ENCODE measurements around the gene CAPZB.

The CAPZB gene

GRCh38 chr1:19426294-19427086 lies 58.8 kb downstream of the CAPZB start:
- no peak for DNase-seq

- no peak for DNase-seq
Measured at GRCh38 chr1:19425646-19426239, 59.6 kb downstream of the CAPZB start.

GRCh38 chr1:19424651-19425570 lies 60.4 kb downstream of the CAPZB start:
- DNase-seq, result no peak

- DNase-seq, result no peak
Measured at GRCh38 chr1:19423130-19423529, 62.2 kb downstream of the CAPZB start.

DNA sequence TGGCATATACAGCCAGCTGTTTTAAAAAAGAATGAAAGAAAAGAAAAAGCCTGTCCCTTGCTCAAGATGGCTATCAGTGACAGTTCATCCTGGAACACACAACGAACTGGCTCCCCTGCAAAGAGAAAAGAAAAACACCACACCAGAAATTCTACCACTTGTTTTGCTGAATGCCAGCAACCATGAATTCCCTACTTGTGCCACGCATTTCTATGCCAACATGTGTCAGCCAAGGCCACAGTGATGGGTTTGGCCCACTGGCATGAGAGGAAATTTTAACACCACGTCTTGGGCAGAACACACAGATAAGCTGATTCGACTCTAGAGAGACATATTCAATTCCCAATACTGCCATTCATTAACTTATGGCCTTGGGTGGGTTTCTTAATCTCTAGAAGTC lies 64.0 kb downstream of the CAPZB start:
- no peak for DNase-seq

DNA sequence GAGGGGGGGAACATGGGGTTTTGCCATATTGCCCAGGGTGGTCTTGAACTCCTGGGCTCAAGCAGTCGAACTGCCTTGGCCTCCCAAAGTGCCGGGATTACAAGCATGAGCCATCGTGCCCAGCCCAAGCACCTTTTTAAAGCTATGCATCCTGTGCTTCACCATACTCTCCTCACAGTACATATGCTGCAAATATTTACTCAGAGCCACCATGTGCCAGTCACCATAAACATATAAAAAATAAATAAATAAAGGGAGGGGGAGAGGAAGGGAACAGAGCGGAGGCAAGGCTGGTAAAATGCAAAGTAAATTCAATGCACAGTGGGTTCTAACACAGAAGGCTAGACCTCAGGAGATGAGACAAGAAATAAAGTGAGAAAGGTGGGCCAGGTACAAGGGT lies 64.7 kb downstream of the CAPZB start:
- no peak for DNase-seq

DNA sequence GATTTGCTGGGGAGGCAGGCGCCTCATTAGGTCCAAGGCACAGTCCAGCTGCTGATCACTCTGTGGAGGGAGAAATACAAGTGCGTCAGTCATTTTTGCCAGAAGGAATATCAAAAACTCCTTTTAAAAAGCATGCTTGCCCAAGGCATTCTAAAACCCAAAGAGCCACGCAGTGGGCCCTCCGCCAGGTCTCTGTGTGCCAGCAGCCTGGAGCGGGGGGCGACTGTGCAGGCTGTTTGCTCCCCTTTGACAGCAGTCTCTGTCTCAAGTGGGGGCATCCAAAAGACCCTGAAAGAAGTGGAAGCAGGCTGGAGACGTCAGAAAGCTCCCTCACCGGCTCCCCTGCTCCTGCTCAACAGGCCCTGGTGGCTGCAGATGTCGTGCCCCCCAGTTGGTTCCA lies 65.6 kb downstream of the CAPZB start:
- DNase-seq, result no peak

DNA sequence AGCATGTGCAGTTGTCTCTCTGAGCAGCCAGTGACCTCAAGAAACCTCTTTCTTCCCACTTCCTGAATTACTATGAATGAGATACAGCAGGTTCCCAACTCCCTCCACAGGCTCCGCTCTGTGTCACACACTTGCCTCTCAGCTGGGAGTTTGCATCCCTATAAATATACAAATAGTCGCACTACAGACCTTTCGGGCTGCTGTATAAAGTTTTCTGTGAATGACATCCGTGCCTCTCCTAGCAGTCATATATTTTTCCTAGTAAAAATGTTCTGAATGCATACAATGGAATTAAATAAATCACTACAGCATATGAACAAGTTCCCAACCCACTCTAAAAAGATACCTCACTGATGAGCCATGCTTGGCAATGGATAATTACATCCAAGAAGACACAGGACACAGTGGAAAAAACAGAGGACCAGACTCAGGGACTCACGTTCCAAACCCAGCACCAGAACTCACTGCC lies 66.8 kb downstream of the CAPZB start:
- DNase-seq, result no peak

- no peak for DNase-seq
Measured at GRCh38 chr1:19416921-19417470, 68.3 kb downstream of the CAPZB start.

GRCh38 chr1:19416145-19416544 lies 69.2 kb downstream of the CAPZB start:
- DNase-seq, result no peak

GRCh38 chr1:19414515-19415121 lies 70.7 kb downstream of the CAPZB start:
- DNase-seq, result no peak

DNA sequence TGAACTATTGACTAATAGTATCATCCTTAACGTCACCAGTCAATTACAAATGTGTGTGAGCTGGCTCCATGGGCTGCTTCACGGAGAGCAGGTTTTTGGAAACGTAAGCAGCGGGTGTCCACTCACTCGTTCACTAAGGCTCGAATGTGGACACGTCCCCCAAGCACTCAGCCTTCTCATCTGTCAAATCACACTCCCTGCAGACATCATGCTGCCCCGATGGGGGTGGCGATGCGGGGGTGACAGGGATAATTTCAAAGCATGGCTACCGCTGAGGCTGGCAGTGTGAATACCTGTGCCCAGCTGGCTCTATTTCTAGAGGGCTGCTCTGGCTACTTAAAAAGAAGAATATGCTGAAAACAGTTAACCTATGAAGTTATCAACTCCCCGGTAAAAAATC lies 71.3 kb downstream of the CAPZB start:
- no peak for DNase-seq

DNA sequence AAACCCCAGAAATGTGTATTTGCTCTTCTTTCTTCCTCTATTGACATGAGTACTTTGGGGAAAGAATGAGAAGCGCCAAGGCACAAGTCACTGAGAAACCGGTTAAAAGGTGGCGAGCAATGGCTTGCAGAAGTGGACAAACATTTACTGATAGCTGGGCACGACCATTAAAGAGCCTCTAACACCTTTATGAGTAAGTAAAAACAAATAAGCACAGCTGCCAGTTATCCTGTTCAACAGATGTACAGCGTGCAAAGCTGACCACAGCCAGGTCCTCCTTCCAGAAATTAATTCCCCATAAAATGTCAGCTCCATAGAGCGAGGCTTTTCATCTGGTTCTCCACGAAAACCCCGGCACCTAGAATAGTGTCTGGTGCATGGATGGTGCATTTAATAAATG lies 72.7 kb downstream of the CAPZB start:
- DNase-seq, result no peak

GRCh38 chr1:19411612-19412011 lies 73.7 kb downstream of the CAPZB start:
- no peak for DNase-seq

DNA sequence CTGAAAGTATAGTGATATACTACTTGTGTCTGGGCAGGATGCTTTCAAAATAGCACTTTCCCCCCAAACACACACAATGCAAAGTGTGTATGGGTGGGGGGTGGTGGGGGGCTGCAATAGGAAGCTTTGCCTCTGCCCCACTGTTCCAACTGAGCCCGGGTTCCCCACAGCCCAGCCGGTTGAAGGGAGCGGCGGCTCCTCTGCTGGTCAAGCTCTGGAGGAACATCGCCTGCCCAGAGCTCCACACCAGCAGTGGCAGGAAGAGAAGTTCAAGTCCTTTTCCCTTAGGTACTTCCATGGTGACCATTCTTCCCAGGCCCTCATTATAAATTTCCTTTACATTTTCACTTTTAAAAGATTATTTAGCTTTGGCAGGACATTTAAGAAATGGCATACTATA lies 74.9 kb downstream of the CAPZB start:
- DNase-seq, result no peak

DNA sequence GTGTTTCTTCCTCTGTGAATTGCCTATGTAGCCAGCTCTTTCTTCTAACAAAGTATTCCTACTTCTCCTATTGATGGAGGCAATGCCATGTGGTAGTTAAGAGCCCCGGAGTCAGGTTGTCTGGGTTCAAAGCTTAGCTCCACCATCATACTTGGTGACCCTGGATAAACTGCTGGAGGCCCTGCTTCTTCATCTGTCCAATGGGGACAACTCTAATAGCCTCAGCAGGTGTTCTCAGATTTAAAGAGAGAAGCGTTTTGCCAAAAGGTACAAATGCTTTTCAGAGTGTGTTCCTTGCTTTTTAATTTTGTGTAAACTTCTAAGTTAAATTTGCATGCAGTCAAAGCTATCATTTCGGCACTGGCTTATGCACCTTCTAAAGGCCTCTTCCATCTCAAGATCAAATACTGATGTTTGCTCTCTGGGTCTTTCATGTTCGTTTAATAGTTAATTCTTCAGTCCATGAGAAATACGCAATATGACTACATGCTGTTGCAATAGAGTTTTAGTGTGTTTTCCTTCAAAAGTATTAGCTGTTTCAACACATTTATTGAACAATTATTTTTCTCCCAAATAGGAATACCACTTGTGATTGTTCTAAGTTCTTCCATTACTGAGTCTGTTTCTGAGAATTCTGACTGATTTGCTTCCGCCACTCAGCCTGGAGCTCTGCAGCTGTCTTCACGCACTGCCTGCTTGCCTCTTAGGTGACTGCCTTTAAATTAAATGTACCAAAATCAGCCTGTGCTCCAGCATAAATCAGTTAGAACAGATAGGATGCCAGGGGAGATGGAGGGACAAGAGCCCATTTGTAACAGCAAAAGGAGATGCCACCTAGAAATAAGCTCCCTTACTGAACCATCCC lies 75.6 kb downstream of the CAPZB start:
- DNase-seq, result no peak

GRCh38 chr1:19407494-19408096 lies 77.7 kb downstream of the CAPZB start:
- DNase-seq, result no peak

DNA sequence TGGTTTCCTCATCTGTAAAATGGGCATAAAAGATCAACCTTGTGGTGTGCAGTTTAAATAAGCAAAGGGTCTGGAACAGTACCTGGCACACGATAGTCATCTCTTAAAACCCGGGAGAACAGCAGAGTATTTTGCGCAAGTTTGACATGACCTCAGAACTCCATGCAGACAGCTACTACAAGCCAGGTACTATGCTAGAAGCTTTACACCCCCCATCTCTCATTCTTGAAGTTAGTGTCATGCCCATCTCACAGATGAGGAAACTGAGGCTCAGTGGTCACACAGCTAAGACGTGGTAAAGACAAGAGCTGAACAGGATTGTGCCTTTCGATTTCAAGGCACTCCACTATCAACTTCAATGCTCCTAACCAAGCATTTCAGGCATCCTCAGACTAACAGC lies 78.7 kb downstream of the CAPZB start:
- DNase-seq, result no peak

GRCh38 chr1:19405761-19406487 lies 79.4 kb downstream of the CAPZB start:
- DNase-seq, result no peak

DNA sequence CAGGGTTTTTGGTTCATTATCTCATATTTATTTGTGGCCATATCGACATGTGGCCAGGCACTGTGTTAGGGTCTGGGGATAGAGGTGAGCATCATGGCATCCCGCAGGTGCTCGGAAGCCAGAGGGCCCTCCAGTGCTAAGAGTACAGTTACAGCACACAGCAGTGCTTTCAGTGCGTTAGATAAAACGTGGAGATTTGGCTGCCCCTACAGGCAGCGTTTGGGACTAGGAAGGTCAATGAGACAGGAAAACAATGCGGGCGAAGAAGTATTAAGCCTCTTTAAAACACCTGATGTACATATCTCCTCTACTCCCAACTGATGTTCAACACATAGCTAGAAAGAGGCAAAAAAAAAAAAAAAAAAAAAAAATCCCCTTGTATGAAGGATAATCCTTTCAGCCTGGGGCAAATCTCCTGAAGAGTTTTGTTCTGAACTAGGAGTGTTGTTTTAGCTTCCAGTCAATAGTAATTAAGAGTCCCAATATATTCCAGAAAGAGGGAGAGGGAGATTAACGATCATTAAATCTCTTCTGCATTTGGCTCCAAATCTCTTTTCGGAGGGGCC lies 80.1 kb downstream of the CAPZB start:
- no peak for DNase-seq

Measured in NCI-H1930 (cell line).